MCF 10A (cell line): Measurements from ENCODE around the gene INPP4A. TPM values are rescaled to one million over a fixed set of nuclear protein-coding genes. Genes with fewer than 3 reads are reported as not detected.

Experiments used
- BruUV-seq: library from RNA; stranded (reverse); fragments of 400-500 nt; replicated peaks from 2 replicates; lab custom pipeline; 2021; lab: Mats Ljungman, UMichigan
- CTCF ChIA-PET: fragments of 300-600 bp; sonication (Branson Sonifier 250); formaldehyde crosslinking; extraction: SDS; loops from one replicate; lab custom pipeline; 2021; ENCODE audit warnings: antibody characterized with exemption, inconsistent platforms; lab: Yijun Ruan, JAX
- POLR2A ChIA-PET: fragments of 300-600, 350-650 bp; sonication (Branson Sonifier 250); formaldehyde crosslinking; extraction: SDS; loops from one replicate; lab custom pipeline; 2020; ENCODE audit warnings: antibody characterized with exemption, inconsistent platforms; lab: Yijun Ruan, JAX
- DNase-seq: peaks from one replicate; pipeline ENCODE4 v3.0.0-alpha.2; 2018; ENCODE audit not compliant: unreplicated experiment
- H3K27ac Mint-ChIP-seq: one replicate; pipeline ENCODE4 v1.8.0; 2022; ENCODE audit warnings: mild to moderate bottlenecking, low read depth, mixed read lengths; ENCODE audit not compliant: unreplicated experiment
- H3K27me3 Mint-ChIP-seq: one replicate; pipeline ENCODE4 v1.8.0; 2022; ENCODE audit warnings: mixed read lengths; ENCODE audit not compliant: insufficient read depth, unreplicated experiment
- H3K36me3 Mint-ChIP-seq: one replicate; pipeline ENCODE4 v1.8.0; 2022; ENCODE audit warnings: mild to moderate bottlenecking, moderate library complexity, mixed read lengths; ENCODE audit not compliant: insufficient read depth, unreplicated experiment
- H3K4me1 Mint-ChIP-seq: one replicate; pipeline ENCODE4 v1.8.0; 2022; ENCODE audit warnings: mixed read lengths; ENCODE audit not compliant: insufficient read depth, unreplicated experiment
- H3K4me3 Mint-ChIP-seq: one replicate; pipeline ENCODE4 v1.8.0; 2022; ENCODE audit warnings: mild to moderate bottlenecking, moderate library complexity, mixed read lengths; ENCODE audit not compliant: unreplicated experiment
- H3K9me3 Mint-ChIP-seq: one replicate; pipeline ENCODE4 v1.8.0; 2022; ENCODE audit warnings: mixed read lengths; ENCODE audit not compliant: unreplicated experiment
- CTCF ChIP-seq: fragments of 200-600 bp; IDR thresholded peaks from one replicate; pipeline ENCODE4 v1.8.0; 2022; ENCODE audit warnings: antibody characterized with exemption, mild to moderate bottlenecking; ENCODE audit not compliant: unreplicated experiment
- intact Hi-C: fragments of 100-400 bp; cut with micrococcal nuclease; formaldehyde crosslinking; loops from 2 replicates; pipeline ENCODE4 v1.14.1; 2022
- total RNA-seq: library from RNA; stranded (reverse); gene quantifications from 2 replicates; pipeline ENCODE4 v1.2.3, GENCODE V29; 2022

INPP4A gene
- total RNA-seq, 1 experiment from 2014 or later: 21.5 TPM

- Mint-ChIP-seq H3K36me3 (no peaks in the 10 kb centered on the region), H3K4me1 (peaks cover under 1% of the 10 kb centered on the region), H3K4me3 (no peak overlapping the region), H3K27me3 (no peaks in the 10 kb centered on the region), H3K9me3 (no peaks in the 10 kb centered on the region), H3K27ac (peak overlapping the region; percentile 31)
- no peak for TF ChIP-seq CTCF
- POLR2A ChIA-PET: interaction anchor here (0.6 kb wide), 1 partner anchor 106 kb away, joined by 4 read pairs; the partner anchor contains the start of genes COA5 and UNC50
- no TSS peak for BruUV-seq
- CTCF ChIA-PET: interaction anchor here (0.6 kb wide), 1 partner anchor 36 kb away, joined by 3 read pairs; no protein-coding TSS in a partner anchor
- DNase-seq: no peak
- intact Hi-C loops: no loop called here
Measured at GRCh38 chr2:98502556-98503335, 58.1 kb downstream of the INPP4A start.

- POLR2A ChIA-PET: interaction anchor here (0.6 kb wide), 1 partner anchor 105 kb away, joined by 4 read pairs; the partner anchor contains the start of genes COA5 and UNC50
- Mint-ChIP-seq H3K9me3 (no peaks in the 10 kb centered on the region), H3K4me3 (no peak overlapping the region), H3K27ac (no peak overlapping the region), H3K27me3 (no peaks in the 10 kb centered on the region), H3K36me3 (no peaks in the 10 kb centered on the region), H3K4me1 (peaks cover 9% of the 10 kb centered on the region)
- no peak for DNase-seq
- CTCF ChIA-PET: interaction anchor here (1.4 kb wide), 1 partner anchor 15 kb away, joined by 4 read pairs; no protein-coding TSS in a partner anchor
- TF ChIP-seq CTCF: no peak
- intact Hi-C loops: no loop called here
- no TSS peak for BruUV-seq
Measured at GRCh38 chr2:98503481-98504105, 58.9 kb downstream of the INPP4A start.

GRCh38 chr2:98504381-98505109, 59.9 kb downstream of the INPP4A start:
- intact Hi-C loops: no loop called here
- H3K27ac Mint-ChIP-seq: no peak overlapping the region
- H3K4me1 Mint-ChIP-seq: peaks cover 12% of the 10 kb centered on the region
- TF ChIP-seq CTCF: no peak
- H3K4me3 Mint-ChIP-seq: no peak overlapping the region
- ChIA-PET CTCF (interaction anchor here (1.3 to 1.4 kb wide), 2 partner anchors 10 to 16 kb away, joined by 4 read pairs; no protein-coding TSS in a partner anchor), POLR2A (no interaction called here)
- BruUV-seq: no TSS peak
- no peaks in the 10 kb centered on the region for H3K27me3 Mint-ChIP-seq
- no peaks in the 10 kb centered on the region for H3K36me3 Mint-ChIP-seq
- no peak for DNase-seq
- no peaks in the 10 kb centered on the region for H3K9me3 Mint-ChIP-seq
